ENCODE measurements around the gene IFI16.

Gene IFI16

DNA sequence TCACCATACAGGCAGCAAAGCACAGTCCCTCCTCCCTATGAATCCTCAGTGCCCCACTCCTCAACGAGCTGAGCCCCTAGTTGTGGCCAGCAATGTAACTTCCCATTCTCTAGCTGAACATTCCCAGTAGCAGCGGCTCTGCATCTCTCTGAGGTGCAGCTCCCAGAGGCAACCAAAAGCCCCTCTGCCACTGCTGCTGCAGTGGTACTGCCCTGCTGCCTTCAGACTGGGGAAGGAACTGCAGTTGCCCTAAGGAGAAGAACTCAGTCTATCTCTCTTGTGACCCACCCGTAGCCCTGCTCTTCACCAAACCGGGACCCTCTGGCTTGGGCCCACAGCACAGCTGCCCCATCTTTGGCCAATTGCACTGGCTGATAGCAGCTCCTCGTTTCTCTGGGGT lies 46.7 kb upstream of the IFI16 start:
- ChIA-PET POLR2A (no interaction called here), CTCF (no interaction called here)
- TF ChIP-seq ZNF596 (tag by site-specific recombination; IDR thresholded peaks at IDR 0.05) (no peak), ZNF555 (tag by site-specific recombination; conservative IDR thresholded peaks at IDR 0.05) (no peak)
- Histone ChIP-seq H3K27ac (ENCODE audit: extremely low read depth, low read depth, low read length) (no peak overlapping the region), H3K9me3 (ENCODE audit: control insufficient read depth, insufficient read depth, low read depth, low read length) (no peaks in the 10 kb centered on the region), H3K36me3 (ENCODE audit: control insufficient read depth in 2 of 2, insufficient read depth in 1 of 2, low read length in 2 of 2) (no peaks in the 10 kb centered on the region), H3K4me1 (ENCODE audit: control insufficient read depth, insufficient read depth, low read length) (no peaks in the 10 kb centered on the region), H3K4me3 (ENCODE audit: low read depth, low read length) (no peak overlapping the region)

DNA sequence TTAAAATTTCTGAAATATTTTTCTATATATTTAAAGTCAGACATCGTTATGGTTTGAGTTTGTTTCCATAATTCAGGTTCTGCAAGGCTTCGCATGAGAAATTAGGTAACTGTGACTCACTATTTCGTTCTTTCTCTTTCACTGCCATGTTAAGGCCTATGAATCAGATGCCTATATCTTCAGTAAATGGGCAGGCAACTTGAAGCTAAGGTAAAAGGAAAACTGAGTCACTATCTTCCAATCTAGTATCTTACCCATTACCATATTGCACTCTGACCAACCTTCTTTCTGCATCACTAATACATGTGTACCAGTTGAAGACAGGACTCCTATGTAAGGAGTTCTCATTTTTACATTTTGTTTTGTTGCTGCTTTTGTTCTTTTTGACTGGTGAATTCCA lies 40.5 kb upstream of the IFI16 start:
- TF ChIP-seq ZBTB7A (tag by site-specific recombination; IDR thresholded peaks at IDR 0.05; ENCODE audit: low read depth) (no peak), ZNF146 (tag by site-specific recombination; IDR thresholded peaks at IDR 0.05) (no peak), KLF8 (tag by site-specific recombination; IDR thresholded peaks at IDR 0.05) (no peak), ZNF692 (tag by site-specific recombination; IDR thresholded peaks at IDR 0.05) (no peak), ZFP37 (tag by site-specific recombination; IDR thresholded peaks at IDR 0.05) (no peak), ZBTB20 (tag by site-specific recombination; IDR thresholded peaks at IDR 0.05) (no peak), ZNF521 (tag by site-specific recombination; IDR thresholded peaks at IDR 0.05) (no peak), ZNF791 (tag by site-specific recombination; IDR thresholded peaks at IDR 0.05) (no peak)
- TF ChIP-seq, protein P1, sequence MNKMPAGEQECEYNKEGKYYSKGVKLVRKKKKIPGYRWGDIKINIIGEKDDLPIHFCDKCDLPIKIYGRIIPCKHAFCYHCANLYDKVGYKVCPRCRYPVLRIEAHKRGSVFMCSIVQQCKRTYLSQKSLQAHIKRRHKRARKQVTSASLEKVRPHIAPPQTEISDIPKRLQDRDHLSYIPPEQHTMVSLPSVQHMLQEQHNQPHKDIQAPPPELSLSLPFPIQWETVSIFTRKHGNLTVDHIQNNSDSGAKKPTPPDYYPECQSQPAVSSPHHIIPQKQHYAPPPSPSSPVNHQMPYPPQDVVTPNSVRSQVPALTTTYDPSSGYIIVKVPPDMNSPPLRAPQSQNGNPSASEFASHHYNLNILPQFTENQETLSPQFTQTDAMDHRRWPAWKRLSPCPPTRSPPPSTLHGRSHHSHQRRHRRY (tag by site-specific recombination; IDR thresholded peaks at IDR 0.05): no peak
- TF ChIP-seq, protein P2, sequence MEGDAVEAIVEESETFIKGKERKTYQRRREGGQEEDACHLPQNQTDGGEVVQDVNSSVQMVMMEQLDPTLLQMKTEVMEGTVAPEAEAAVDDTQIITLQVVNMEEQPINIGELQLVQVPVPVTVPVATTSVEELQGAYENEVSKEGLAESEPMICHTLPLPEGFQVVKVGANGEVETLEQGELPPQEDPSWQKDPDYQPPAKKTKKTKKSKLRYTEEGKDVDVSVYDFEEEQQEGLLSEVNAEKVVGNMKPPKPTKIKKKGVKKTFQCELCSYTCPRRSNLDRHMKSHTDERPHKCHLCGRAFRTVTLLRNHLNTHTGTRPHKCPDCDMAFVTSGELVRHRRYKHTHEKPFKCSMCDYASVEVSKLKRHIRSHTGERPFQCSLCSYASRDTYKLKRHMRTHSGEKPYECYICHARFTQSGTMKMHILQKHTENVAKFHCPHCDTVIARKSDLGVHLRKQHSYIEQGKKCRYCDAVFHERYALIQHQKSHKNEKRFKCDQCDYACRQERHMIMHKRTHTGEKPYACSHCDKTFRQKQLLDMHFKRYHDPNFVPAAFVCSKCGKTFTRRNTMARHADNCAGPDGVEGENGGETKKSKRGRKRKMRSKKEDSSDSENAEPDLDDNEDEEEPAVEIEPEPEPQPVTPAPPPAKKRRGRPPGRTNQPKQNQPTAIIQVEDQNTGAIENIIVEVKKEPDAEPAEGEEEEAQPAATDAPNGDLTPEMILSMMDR (tag by site-specific recombination; IDR thresholded peaks at IDR 0.05): no peak
- Histone ChIP-seq H3K9me3 (ENCODE audit: control insufficient read depth, insufficient read depth, low read depth, low read length) (no peaks in the 10 kb centered on the region), H3K4me3 (ENCODE audit: low read depth, low read length) (no peak overlapping the region), H3K4me1 (ENCODE audit: control insufficient read depth, insufficient read depth, low read length) (no peaks in the 10 kb centered on the region), H3K36me3 (ENCODE audit: control insufficient read depth in 2 of 2, insufficient read depth in 1 of 2, low read length in 2 of 2) (no peaks in the 10 kb centered on the region), H3K27ac (ENCODE audit: extremely low read depth, low read depth, low read length) (no peak overlapping the region)
- ChIA-PET CTCF (interaction anchor here (0.9 kb wide), 1 partner anchor 29 kb away, joined by 3 read pairs; no protein-coding TSS in a partner anchor), POLR2A (no interaction called here)

- H3K9me3 ChIP-seq (ENCODE audit: control insufficient read depth, insufficient read depth, low read depth, low read length): no peaks in the 10 kb centered on the region
- H3K4me3 ChIP-seq (ENCODE audit: low read depth, low read length): no peak overlapping the region
- H3K4me1 ChIP-seq (ENCODE audit: control insufficient read depth, insufficient read depth, low read length): no peaks in the 10 kb centered on the region
- CTCF ChIA-PET: no interaction called here
- H3K36me3 ChIP-seq (ENCODE audit: control insufficient read depth in 2 of 2, insufficient read depth in 1 of 2, low read length in 2 of 2): no peaks in the 10 kb centered on the region
- H3K27ac ChIP-seq (ENCODE audit: extremely low read depth, low read depth, low read length): no peak overlapping the region
- POLR2A ChIA-PET: no interaction called here
- no peak for TF ChIP-seq FEZF1 (tag by site-specific recombination; IDR thresholded peaks at IDR 0.05)
- TF ChIP-seq ZNF548 (tag by site-specific recombination; IDR thresholded peaks at IDR 0.05): no peak
- no peak for TF ChIP-seq ZNF530 (tag by site-specific recombination; IDR thresholded peaks at IDR 0.05; ENCODE audit: low read depth)
- TF ChIP-seq ZNF433 (tag by site-specific recombination; IDR thresholded peaks at IDR 0.05; ENCODE audit: low read depth): no peak
- no peak for TF ChIP-seq ZNF184 (tag by site-specific recombination; IDR thresholded peaks at IDR 0.05)
- no peak for TF ChIP-seq ZNF626 (tag by site-specific recombination; IDR thresholded peaks at IDR 0.05)
- TF ChIP-seq ZNF654 (tag by site-specific recombination; IDR thresholded peaks at IDR 0.05; ENCODE audit: low read depth): no peak
- TF ChIP-seq ZNF518A (tag by site-specific recombination; conservative IDR thresholded peaks at IDR 0.05; ENCODE audit: low read depth): no peak
- TF ChIP-seq ZSCAN16 (tag by site-specific recombination; IDR thresholded peaks at IDR 0.05): no peak
- TF ChIP-seq ZNF223 (tag by site-specific recombination; IDR thresholded peaks at IDR 0.05): no peak
- TF ChIP-seq ZNF146 (tag by site-specific recombination; IDR thresholded peaks at IDR 0.05): no peak
- no peak for TF ChIP-seq ZNF549 (tag by site-specific recombination; IDR thresholded peaks at IDR 0.05)
- no peak for TF ChIP-seq ZNF341 (tag by site-specific recombination; IDR thresholded peaks at IDR 0.05; ENCODE audit: low read depth)
- TF ChIP-seq ZIC2 (tag by site-specific recombination; IDR thresholded peaks at IDR 0.05): no peak
Measured at GRCh38 chr1:158969855-158970254, 39.9 kb upstream of the IFI16 start.

All from HEK293 (cell line).